ENCODE data around the gene LRRC3. TPM values are rescaled to one million over a fixed set of nuclear protein-coding genes. Genes with fewer than 3 reads are reported as not detected.
A peak's percentile ranks its signal among the peaks of the same experiment; 100 is the strongest.

The LRRC3 gene
- total and polyA plus RNA-seq, 5 donors, result 0.89 to 1.1 (median 1.0) TPM

DNA sequence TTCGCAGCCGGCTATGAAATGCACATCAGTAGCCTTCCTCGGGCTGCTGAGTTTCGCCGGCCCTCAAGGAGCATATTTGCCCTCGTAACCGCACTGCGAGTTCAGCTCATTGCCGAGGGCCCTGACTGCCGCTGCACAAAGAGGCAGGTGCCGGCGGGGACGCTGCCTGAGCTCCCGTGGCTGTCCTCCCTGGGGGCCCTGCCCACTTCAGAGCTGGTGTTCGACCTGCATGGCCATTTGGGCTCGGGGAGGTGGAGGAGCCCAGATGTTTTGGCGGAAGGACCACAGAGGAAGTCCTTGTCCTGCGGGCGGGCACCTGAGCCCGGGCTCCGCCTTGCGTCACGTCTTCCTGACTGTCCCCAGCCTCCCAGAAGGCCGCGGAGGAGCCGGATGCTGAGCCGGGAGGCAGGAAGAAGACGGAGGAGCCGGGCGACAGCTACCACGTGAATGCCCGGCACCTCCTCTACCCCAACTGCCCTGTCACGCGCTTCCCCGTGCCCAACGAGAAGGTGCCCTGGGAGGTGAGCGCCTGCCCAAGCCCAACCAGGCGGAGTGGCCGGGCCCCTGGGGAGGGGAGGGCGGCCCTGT is 29.9 kb upstream of the LRRC3 start:
- intact Hi-C loops (cut with DNase I), result no loop called here
- no peaks in the 10 kb centered on the region for H3K27me3 ChIP-seq (ENCODE audit: control insufficient read depth, insufficient read depth)
- DNase-seq, result peak in 1 of 3 donors; percentile 47
- no peaks in the 10 kb centered on the region for H3K9me3 ChIP-seq (ENCODE audit: control insufficient read depth, low read length)
- no peaks in the 10 kb centered on the region for H3K4me1 ChIP-seq (ENCODE audit: control insufficient read depth, insufficient read depth, low read length)
- WGBS, result 70% methylated on average over 40 of the region's 40 CpGs
- peak; percentile 27 to 34 for ATAC-seq
- no peak overlapping the region for H3K4me3 ChIP-seq (ENCODE audit: low read length)
- no peak overlapping the region for H3K27ac ChIP-seq (ENCODE audit: low read length)

DNA sequence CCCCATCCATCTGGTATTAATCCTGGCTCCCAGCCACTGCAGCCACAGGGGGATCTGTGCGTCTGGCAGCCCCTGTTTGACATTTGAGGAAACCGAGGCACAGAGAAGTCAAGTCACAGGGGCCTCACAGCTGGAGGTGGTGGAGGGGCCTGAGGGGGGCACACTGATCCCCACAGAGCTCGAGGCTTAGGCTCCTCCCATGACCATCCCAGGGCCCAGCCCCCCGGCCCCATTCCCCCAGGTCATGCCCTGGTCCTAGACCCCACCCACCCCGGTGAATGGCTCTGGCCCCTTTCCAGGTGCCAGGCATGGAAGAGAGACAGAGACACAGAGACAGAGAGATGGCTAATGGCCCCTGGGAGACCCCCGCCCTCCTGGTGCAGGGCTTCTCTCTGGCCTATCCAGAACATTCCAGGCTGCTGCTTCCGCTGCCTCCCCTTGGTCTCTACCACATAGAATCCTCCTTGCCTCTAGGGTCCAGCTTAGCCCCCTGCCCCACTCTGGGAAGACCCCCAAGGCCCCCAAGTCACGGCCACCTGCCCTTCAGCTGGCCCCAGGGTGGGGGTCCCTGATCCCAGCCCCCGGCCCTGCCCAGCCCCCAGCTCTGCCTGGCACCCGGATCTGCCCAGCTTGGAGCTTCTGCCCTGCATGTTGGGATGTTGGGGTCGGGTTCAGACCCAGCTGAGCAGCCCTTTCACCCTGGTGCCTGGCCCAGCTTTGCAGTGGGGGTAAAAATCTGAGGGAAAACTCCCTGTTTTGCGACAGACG is 29.2 kb upstream of the LRRC3 start:
- H3K4me1 ChIP-seq (ENCODE audit: control insufficient read depth, insufficient read depth, low read length), result no peaks in the 10 kb centered on the region
- intact Hi-C loops (cut with DNase I), result no loop called here
- DNase-seq (no peak), ATAC-seq (peak in 1 of 2 donors; percentile 15)
- no peak overlapping the region for H3K4me3 ChIP-seq (ENCODE audit: low read length)
- H3K9me3 ChIP-seq (ENCODE audit: control insufficient read depth, low read length), result no peaks in the 10 kb centered on the region
- no peaks in the 10 kb centered on the region for H3K27me3 ChIP-seq (ENCODE audit: control insufficient read depth, insufficient read depth)
- WGBS, result 81% methylated on average over 13 of the region's 13 CpGs
- H3K27ac ChIP-seq (ENCODE audit: low read length), result no peak overlapping the region

GRCh38 chr21:44426663-44427191 is 28.6 kb upstream of the LRRC3 start:
- WGBS, result 82% methylated on average over 21 of the region's 21 CpGs
- intact Hi-C loops (cut with DNase I), result no loop called here
- Histone ChIP-seq H3K4me1 (ENCODE audit: control insufficient read depth, insufficient read depth, low read length) (no peaks in the 10 kb centered on the region), H3K9me3 (ENCODE audit: control insufficient read depth, low read length) (no peaks in the 10 kb centered on the region), H3K27ac (ENCODE audit: low read length) (no peak overlapping the region), H3K4me3 (ENCODE audit: low read length) (no peak overlapping the region), H3K27me3 (ENCODE audit: control insufficient read depth, insufficient read depth) (no peaks in the 10 kb centered on the region)
- no peak for DNase-seq
- peak in 1 of 2 donors; percentile 20 for ATAC-seq

DNA sequence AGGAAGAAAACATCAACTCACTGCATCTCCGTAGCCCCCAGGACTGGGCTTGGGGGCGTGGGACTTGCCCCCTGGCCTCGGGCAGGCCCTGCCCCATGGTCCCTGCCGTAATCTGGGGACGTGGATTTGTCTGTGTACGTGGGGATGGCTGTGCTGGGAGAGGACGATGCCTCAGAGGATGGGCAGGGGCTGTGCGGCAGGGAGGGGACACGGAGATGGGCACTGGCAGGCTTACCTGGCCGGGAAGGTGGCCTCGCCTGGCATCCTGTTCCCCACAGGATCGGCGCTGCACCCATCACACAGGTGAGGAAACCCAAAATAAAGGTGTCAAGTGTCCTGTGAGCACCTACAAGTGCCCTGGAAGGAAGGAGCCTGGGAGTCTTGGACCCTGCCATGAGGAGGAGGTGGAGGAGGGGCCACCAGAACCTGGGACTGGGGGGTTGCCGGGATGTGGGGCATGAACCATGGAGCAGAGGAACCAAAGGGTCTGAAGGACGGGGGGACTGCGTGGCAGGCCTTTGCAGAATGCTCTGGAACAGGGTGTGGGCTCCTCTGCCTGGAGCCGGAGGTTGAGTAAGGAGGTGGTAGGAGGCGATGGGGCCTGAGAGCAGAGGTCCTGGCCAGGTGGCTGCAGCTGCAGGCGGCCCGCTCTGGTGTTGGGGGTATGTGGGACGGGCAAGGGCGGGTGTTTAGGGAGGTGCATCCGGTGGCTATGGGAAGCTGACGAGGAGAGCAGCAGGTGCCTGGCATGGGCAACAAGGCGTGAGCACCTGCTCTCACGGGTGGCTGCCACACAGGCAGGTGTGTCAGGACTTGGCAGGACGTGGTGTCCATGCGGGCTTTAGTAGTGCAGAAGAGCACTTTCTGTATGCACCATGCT is 27.8 kb upstream of the LRRC3 start:
- ATAC-seq, result no peak
- DNase-seq, result no peak
- intact Hi-C loops (cut with DNase I), result no loop called here
- H3K27me3 ChIP-seq (ENCODE audit: control insufficient read depth, insufficient read depth), result no peaks in the 10 kb centered on the region
- H3K4me3 ChIP-seq (ENCODE audit: low read length), result no peak overlapping the region
- WGBS, result 93% methylated on average over 28 of the region's 28 CpGs
- H3K4me1 ChIP-seq (ENCODE audit: control insufficient read depth, insufficient read depth, low read length), result no peaks in the 10 kb centered on the region
- no peak overlapping the region for H3K27ac ChIP-seq (ENCODE audit: low read length)
- H3K9me3 ChIP-seq (ENCODE audit: control insufficient read depth, low read length), result no peaks in the 10 kb centered on the region

GRCh38 chr21:44428281-44428960 is 26.9 kb upstream of the LRRC3 start:
- Histone ChIP-seq H3K27me3 (ENCODE audit: control insufficient read depth, insufficient read depth) (no peaks in the 10 kb centered on the region), H3K27ac (ENCODE audit: low read length) (no peak overlapping the region), H3K4me3 (ENCODE audit: low read length) (no peak overlapping the region), H3K9me3 (ENCODE audit: control insufficient read depth, low read length) (no peaks in the 10 kb centered on the region), H3K4me1 (ENCODE audit: control insufficient read depth, insufficient read depth, low read length) (no peaks in the 10 kb centered on the region)
- DNase-seq (no peak), ATAC-seq (no peak)
- intact Hi-C loops (cut with DNase I), result no loop called here
- 48% methylated on average over 3 of the region's 3 CpGs for WGBS

- ATAC-seq, result no peak
- no peak overlapping the region for H3K27ac ChIP-seq (ENCODE audit: low read length)
- WGBS, result 73% methylated on average over 1 of the region's 1 CpG
- H3K27me3 ChIP-seq (ENCODE audit: control insufficient read depth, insufficient read depth), result no peaks in the 10 kb centered on the region
- intact Hi-C loops (cut with DNase I), result no loop called here
- H3K4me3 ChIP-seq (ENCODE audit: low read length), result no peak overlapping the region
- H3K4me1 ChIP-seq (ENCODE audit: control insufficient read depth, insufficient read depth, low read length), result no peaks in the 10 kb centered on the region
- no peaks in the 10 kb centered on the region for H3K9me3 ChIP-seq (ENCODE audit: control insufficient read depth, low read length)
- no peak for DNase-seq
Measured at GRCh38 chr21:44429894-44430293, 25.4 kb upstream of the LRRC3 start.

GRCh38 chr21:44431300-44431699 is 24.0 kb upstream of the LRRC3 start:
- Histone ChIP-seq H3K27ac (ENCODE audit: low read length) (no peak overlapping the region), H3K4me3 (ENCODE audit: low read length) (no peak overlapping the region), H3K9me3 (ENCODE audit: control insufficient read depth, low read length) (no peaks in the 10 kb centered on the region), H3K27me3 (ENCODE audit: control insufficient read depth, insufficient read depth) (no peaks in the 10 kb centered on the region), H3K4me1 (ENCODE audit: control insufficient read depth, insufficient read depth, low read length) (no peaks in the 10 kb centered on the region)
- WGBS, result 88% methylated on average over 4 of the region's 4 CpGs
- intact Hi-C loops (cut with DNase I), result no loop called here
- ATAC-seq (no peak), DNase-seq (no peak)

- H3K9me3 ChIP-seq (ENCODE audit: control insufficient read depth, low read length), result no peaks in the 10 kb centered on the region
- H3K27me3 ChIP-seq (ENCODE audit: control insufficient read depth, insufficient read depth), result no peaks in the 10 kb centered on the region
- WGBS, result 84% methylated on average over 34 of the region's 34 CpGs
- ATAC-seq, result no peak
- intact Hi-C loops (cut with DNase I), result no loop called here
- DNase-seq, result no peak
- no peak overlapping the region for H3K27ac ChIP-seq (ENCODE audit: low read length)
- no peaks in the 10 kb centered on the region for H3K4me1 ChIP-seq (ENCODE audit: control insufficient read depth, insufficient read depth, low read length)
- no peak overlapping the region for H3K4me3 ChIP-seq (ENCODE audit: low read length)
Measured at GRCh38 chr21:44432841-44433790, 22.2 kb upstream of the LRRC3 start.

- 93% methylated on average over 39 of the region's 39 CpGs for WGBS
- H3K9me3 ChIP-seq (ENCODE audit: control insufficient read depth, low read length), result no peaks in the 10 kb centered on the region
- H3K27me3 ChIP-seq (ENCODE audit: control insufficient read depth, insufficient read depth), result no peaks in the 10 kb centered on the region
- H3K4me1 ChIP-seq (ENCODE audit: control insufficient read depth, insufficient read depth, low read length), result no peaks in the 10 kb centered on the region
- intact Hi-C loops (cut with DNase I), result no loop called here
- no peak overlapping the region for H3K4me3 ChIP-seq (ENCODE audit: low read length)
- ATAC-seq, result no peak
- peak in 1 of 3 donors; percentile 30 for DNase-seq
- no peak overlapping the region for H3K27ac ChIP-seq (ENCODE audit: low read length)
Measured at GRCh38 chr21:44433791-44434567, 21.3 kb upstream of the LRRC3 start.

All from right cardiac atrium (tissue), 5 donors.